Activated CD4-positive, alpha-beta T cell treated with anti-CD3 and anti-CD28 coated beads for 4 hours (primary cell): ENCODE data around the gene PRR20E.
"Not testable (repeated sequence)": the region's sequence is repeated elsewhere in the genome, so short reads cannot be mapped to it uniquely, and the experiment has no call there.

Experiments used
- DNase-seq, 2 donors: peaks; one replicate each; pipeline ENCODE4 v3.0.0-alpha.2; 2020

Gene PRR20E

GRCh38 chr13:57166897-57167296, at the start of gene PRR20E:
PRR20E (plus strand) TSS chr13:57167197; CDS start chr13:57167584, 387 bp downstream.
- not testable (repeated sequence) for DNase-seq

DNA sequence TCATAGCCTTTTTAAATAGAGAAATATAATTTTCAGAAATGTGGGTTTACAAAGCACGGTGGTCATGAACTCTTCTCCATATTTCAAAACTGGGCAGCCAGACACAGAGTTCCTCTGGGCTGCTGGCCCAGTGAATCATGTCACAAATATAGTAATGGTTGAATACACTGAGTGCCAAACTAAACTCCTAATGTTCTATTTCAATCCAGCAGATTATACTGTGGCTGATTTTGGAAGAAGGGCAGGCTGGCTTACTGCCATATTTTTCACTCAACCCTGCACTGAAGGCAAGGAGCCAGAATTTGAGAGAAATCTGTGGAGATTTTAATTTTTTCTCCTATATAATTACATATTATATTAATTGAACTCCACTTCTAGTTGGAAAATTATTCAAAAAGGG, 43.3 kb upstream of the PRR20E start:
- no peak for DNase-seq

- no peak for DNase-seq
These were observed 38.1 kb upstream of the PRR20E start for GRCh38 chr13:57128909-57129308.

DNA sequence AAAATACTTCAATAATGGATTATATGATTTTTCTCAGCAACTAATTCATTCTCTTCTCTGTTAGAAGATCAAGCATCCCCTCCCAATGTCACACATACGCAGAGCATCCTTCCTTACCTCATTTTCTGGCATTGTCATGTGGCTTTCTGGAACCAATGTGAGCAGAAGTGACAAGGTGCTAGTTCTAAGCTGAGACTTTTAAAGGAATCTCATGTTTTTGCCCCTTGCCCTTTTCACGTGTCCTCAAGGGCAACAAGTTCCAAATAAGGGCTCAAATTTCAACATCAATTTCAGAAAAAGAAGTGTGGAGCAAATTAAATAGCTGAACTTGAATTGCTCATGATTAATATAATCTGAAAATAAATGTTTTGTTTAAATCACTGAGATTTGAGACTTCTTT, 30.9 kb upstream of the PRR20E start:
- no peak for DNase-seq

- no peak for DNase-seq
These were observed 29.4 kb upstream of the PRR20E start for GRCh38 chr13:57137585-57137984.

- no peak for DNase-seq
These were observed 28.0 kb upstream of the PRR20E start for GRCh38 chr13:57138988-57139387.

- DNase-seq, result not testable (repeated sequence)
These were observed 27.2 kb upstream of the PRR20E start for GRCh38 chr13:57139781-57140180.

- DNase-seq, result not testable (repeated sequence)
These were observed 26.6 kb upstream of the PRR20E start, which contains the start of gene PRR20A for GRCh38 chr13:57140235-57140968. PRR20A (plus strand) TSS chr13:57140918; CDS start chr13:57141305, 387 bp downstream.

- DNase-seq, result not testable (repeated sequence)
These were observed 19.8 kb upstream of the PRR20E start, which contains the start of gene PRR20B for GRCh38 chr13:57147188-57147587. PRR20B (plus strand) TSS chr13:57147488; CDS start chr13:57147875, 387 bp downstream.

DNA sequence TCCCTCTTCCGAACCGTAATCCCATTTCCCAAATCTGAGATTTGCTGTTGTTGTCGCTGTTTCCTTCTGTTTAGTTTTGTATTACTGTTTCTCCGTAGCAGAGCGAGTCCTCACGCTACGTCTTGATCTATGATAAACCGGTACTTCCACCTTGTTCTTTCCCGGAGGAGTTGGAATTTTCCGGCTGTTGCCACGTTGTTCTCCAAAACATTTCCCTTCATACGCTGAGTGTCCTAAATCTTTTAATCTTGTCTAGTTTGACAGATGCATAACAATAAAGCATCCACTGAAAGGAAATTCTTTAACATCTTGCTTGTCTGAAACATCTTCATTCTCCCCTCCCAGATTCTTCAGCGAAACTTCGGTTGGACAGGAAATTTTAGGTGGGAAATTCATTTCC, 18.9 kb upstream of the PRR20E start:
- DNase-seq, result not testable (repeated sequence)

DNA sequence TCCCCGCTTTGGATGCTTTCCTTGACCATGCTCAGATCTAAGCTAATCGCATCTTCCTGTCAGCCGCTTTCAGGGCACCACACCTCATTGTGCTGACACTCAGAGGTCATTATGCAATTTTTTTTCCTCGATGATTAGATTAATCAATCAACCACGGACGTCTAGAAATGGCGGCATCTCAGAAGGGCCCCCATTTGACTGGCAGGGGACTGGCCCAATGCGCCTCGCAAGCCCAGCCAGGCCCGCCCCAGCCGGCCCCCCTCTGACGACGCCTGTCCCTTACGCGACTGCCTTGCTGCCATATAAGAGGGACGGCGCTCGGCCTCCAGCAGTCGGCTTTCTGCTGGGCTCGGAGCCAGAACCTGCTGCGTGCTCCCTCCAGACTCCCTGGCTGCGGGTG, 13.2 kb upstream of the PRR20E start, which contains the start of gene PRR20C:
PRR20C (plus strand) TSS at position 301 of the 400 bp plus-strand sequence. CDS start 387 bp downstream, outside the sequence.
- not testable (repeated sequence) for DNase-seq

DNA sequence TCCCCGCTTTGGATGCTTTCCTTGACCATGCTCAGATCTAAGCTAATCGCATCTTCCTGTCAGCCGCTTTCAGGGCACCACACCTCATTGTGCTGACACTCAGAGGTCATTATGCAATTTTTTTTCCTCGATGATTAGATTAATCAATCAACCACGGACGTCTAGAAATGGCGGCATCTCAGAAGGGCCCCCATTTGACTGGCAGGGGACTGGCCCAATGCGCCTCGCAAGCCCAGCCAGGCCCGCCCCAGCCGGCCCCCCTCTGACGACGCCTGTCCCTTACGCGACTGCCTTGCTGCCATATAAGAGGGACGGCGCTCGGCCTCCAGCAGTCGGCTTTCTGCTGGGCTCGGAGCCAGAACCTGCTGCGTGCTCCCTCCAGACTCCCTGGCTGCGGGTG, 6.7 kb upstream of the PRR20E start, which contains the start of gene PRR20D:
PRR20D (plus strand) TSS at position 301 of the 400 bp plus-strand sequence. CDS start 387 bp downstream, outside the sequence.
- DNase-seq, result not testable (repeated sequence)

- DNase-seq, result no peak
These were observed 24.7 kb downstream of the PRR20E start for GRCh38 chr13:57191667-57192066.

GRCh38 chr13:57212989-57213388, 46.0 kb downstream of the PRR20E start:
- no peak for DNase-seq
